PC-9 (cell line): ENCODE data around the gene SRP9. TPM values are rescaled to one million over a fixed set of nuclear protein-coding genes. Genes with fewer than 3 reads are reported as not detected.
"Not testable (repeated sequence)": the region's sequence is repeated elsewhere in the genome, so short reads cannot be mapped to it uniquely, and the experiment has no call there.

Source experiments
- BruUV-seq: library from RNA; stranded (reverse); fragments of 400-500 nt; replicated peaks from 2 replicates; lab custom pipeline; 2021; lab: Mats Ljungman, UMichigan
- CTCF ChIA-PET: fragments of 300-600 bp; sonication (Branson Sonifier 250); formaldehyde crosslinking; loops from one replicate; lab custom pipeline; 2022; ENCODE audit warnings: antibody characterized with exemption; lab: Charles Lee
- POLR2A ChIA-PET: fragments of 300-600 bp; sonication (Branson Sonifier 250); formaldehyde crosslinking; loops from one replicate; lab custom pipeline; 2022; ENCODE audit warnings: antibody characterized with exemption; ENCODE audit not compliant: unreplicated experiment; lab: Charles Lee
- DNase-seq, 2 experiments: peaks; one replicate each; pipeline versions ENCODE4 v3.0.0 to v3.0.0-alpha.2; 2015 to 2022; ENCODE audit warnings: mixed read lengths in 1 of 2
- H2AFZ ChIP-seq: fragments of 200-600 bp; sonication (generic); 2 replicates; pipeline ENCODE4 v1.8.1; 2017; ENCODE audit warnings: antibody characterized with exemption
- H3F3A ChIP-seq: fragments of 200-600 bp; sonication (generic); 2 replicates; pipeline ENCODE4 v1.8.1; 2017; ENCODE audit warnings: antibody characterized with exemption, mild to moderate bottlenecking, low read depth; ENCODE audit not compliant: insufficient read depth
- H3K27ac ChIP-seq: fragments of 200-600 bp; sonication (generic); 2 replicates; pipeline ENCODE4 v1.6.1; 2016; ENCODE audit warnings: mixed run types
- H3K27me3 ChIP-seq: fragments of 200-600 bp; sonication (generic); 2 replicates; pipeline ENCODE4 v1.6.1; 2016; ENCODE audit warnings: low read depth, mixed run types; ENCODE audit not compliant: insufficient read depth
- H3K36me3 ChIP-seq: fragments of 200-600 bp; sonication (generic); 2 replicates; pipeline ENCODE4 v1.6.1; 2016; ENCODE audit warnings: low read depth, mixed run types
- H3K4me1 ChIP-seq: fragments of 200-600 bp; sonication (generic); replicated peaks from 2 replicates; pipeline ENCODE4 v1.6.1; 2016; ENCODE audit warnings: mixed run types; ENCODE audit not compliant: insufficient read depth
- H3K4me2 ChIP-seq: fragments of 200-600 bp; sonication (generic); 2 replicates; pipeline ENCODE4 v1.6.1; 2017; ENCODE audit warnings: mixed run types
- H3K4me3 ChIP-seq: fragments of 200-600 bp; sonication (generic); 2 replicates; pipeline ENCODE4 v1.6.1; 2016; ENCODE audit warnings: mixed run types
- H3K79me2 ChIP-seq: fragments of 200-600 bp; sonication (generic); 2 replicates; pipeline ENCODE4 v1.6.1; 2017; ENCODE audit warnings: low read depth, mixed run types
- H3K9me2 ChIP-seq: fragments of 200-600 bp; sonication (generic); 2 replicates; pipeline ENCODE4 v1.8.1; 2017; ENCODE audit warnings: mild to moderate bottlenecking; ENCODE audit not compliant: insufficient read depth
- H3K9me3 ChIP-seq: fragments of 200-600 bp; sonication (generic); 2 replicates; pipeline ENCODE4 v1.8.1; 2016; ENCODE audit warnings: low read depth; ENCODE audit not compliant: insufficient read depth
- H4K20me1 ChIP-seq: fragments of 200-600 bp; sonication (generic); 2 replicates; pipeline ENCODE4 v1.8.1; 2017; ENCODE audit not compliant: insufficient read depth
- EZH2 ChIP-seq: fragments of 200-600 bp; sonication (generic); IDR thresholded peaks from 2 replicates; pipeline ENCODE4 v1.8.0; 2017; ENCODE audit warnings: antibody characterized with exemption, low read depth
- intact Hi-C: fragments of 100-400 bp; cut with micrococcal nuclease; formaldehyde crosslinking; loops from one replicate; pipeline ENCODE4 v1.10.0; 2022; ENCODE audit not compliant: unreplicated experiment
- total RNA-seq: library from RNA; stranded (reverse); gene quantifications from 2 replicates; pipeline ENCODE4 v1.2.3, GENCODE V29; 2021
- TF ChIP-seq, protein P1 (sequence below): fragments of 200-600 bp; sonication (generic); conservative IDR thresholded peaks from 2 replicates; pipeline ENCODE4 v1.6.1; 2017; ENCODE audit warnings: mixed run types, antibody characterized with exemption, mild to moderate bottlenecking, moderate library complexity

The SRP9 gene
- total RNA-seq, 1 experiment from 2014 or later, result 406 TPM

DNA sequence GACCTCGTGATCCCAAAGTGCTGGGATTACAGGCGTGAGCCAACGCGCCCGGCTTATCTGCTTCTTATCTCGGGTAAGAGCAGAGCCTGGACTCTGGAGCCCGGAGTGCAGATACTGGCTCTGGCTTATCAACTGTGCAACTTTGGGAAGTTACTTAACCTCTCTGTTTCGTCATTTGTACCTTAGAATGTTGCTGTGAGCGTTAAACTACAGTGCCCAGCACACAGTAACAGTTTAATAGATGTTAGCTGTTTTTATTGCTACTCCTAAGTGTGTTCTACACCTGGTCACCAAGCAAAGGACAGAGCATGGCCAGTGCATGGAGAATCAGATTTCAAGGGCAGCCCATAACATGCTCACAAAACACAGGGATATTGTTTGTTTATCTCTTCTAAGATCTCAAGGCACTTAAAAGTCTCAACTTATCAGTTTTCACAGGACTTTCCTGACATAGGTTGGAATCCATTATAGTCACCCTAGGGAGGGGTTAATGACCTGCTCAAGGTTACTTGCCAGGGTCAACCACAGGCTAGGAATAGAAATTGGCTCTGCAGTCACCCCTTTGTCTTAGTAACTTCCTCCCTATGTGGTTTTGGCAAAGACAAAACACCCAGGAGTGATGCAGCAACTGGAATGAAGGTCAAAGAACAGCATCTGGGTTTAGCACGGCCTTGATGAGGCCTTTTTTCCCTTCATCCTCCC lies 22.5 kb upstream of the SRP9 start:
- Histone ChIP-seq H3K27ac (peak overlapping the region; percentile 48), H3F3A (peaks cover 30% of the 10 kb centered on the region), H3K9me3 (no peaks in the 10 kb centered on the region), H4K20me1 (no peaks in the 10 kb centered on the region), H3K79me2 (no peaks in the 10 kb centered on the region), H3K4me1 (peaks cover 30% of the 10 kb centered on the region), H3K36me3 (no peaks in the 10 kb centered on the region), H3K27me3 (no peaks in the 10 kb centered on the region), H3K4me3 (no peak overlapping the region), H3K9me2 (no peaks in the 10 kb centered on the region), H2AFZ (no peak overlapping the region), H3K4me2 (peak overlapping the region; percentile 41)
- ChIA-PET POLR2A (no interaction called here), CTCF (interaction anchor here (0.7 kb wide), 1 partner anchor 1675 kb away, joined by 15 read pairs; no protein-coding TSS in a partner anchor)
- TF ChIP-seq, protein P1, sequence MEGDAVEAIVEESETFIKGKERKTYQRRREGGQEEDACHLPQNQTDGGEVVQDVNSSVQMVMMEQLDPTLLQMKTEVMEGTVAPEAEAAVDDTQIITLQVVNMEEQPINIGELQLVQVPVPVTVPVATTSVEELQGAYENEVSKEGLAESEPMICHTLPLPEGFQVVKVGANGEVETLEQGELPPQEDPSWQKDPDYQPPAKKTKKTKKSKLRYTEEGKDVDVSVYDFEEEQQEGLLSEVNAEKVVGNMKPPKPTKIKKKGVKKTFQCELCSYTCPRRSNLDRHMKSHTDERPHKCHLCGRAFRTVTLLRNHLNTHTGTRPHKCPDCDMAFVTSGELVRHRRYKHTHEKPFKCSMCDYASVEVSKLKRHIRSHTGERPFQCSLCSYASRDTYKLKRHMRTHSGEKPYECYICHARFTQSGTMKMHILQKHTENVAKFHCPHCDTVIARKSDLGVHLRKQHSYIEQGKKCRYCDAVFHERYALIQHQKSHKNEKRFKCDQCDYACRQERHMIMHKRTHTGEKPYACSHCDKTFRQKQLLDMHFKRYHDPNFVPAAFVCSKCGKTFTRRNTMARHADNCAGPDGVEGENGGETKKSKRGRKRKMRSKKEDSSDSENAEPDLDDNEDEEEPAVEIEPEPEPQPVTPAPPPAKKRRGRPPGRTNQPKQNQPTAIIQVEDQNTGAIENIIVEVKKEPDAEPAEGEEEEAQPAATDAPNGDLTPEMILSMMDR, result no peak
- TF ChIP-seq EZH2, result no peak
- intact Hi-C loops, result no loop called here
- DNase-seq, result peak; percentile 63 to 83
- no TSS peak for BruUV-seq

DNA sequence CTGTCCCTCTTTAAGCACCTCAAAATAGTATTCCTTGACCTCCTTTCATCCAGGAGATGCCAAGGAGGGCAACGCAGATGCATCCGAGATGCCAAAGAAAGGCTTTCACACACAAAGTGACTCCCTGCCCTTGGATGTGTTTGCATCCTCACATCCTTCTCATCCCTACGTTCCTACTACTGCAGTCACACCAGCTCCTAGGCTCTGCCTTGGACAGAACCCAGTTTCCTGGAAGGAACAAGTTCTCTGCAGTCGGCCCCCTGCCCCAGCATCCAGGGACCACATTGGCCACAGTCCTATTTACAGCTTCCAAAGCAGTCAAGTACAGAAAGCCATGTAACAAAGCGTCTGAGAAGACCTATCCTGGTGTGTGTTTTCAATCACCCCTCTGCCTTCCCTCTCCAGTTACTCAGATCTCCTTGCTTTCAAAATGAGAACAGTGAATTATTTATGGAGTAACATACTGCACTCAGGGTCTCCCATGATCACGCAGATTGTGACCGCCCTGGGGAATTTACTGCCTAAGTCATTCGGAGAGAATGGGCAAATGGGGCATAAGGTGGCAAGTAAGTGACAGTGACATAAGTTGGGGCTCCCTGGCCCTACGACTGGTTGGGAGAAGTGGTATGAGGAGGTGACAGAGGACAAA lies 21.8 kb upstream of the SRP9 start:
- no peaks in the 10 kb centered on the region for H3K36me3 ChIP-seq
- no peaks in the 10 kb centered on the region for H3K9me3 ChIP-seq
- intact Hi-C loops, result no loop called here
- H3K4me2 ChIP-seq, result peak overlapping the region; percentile 41
- TF ChIP-seq, protein P1, result no peak
- no peak for TF ChIP-seq EZH2
- no TSS peak for BruUV-seq
- POLR2A ChIA-PET, result interaction anchor here (0.5 kb wide), 1 partner anchor 175 kb away, joined by 15 read pairs; no protein-coding TSS in a partner anchor
- H3K27ac ChIP-seq, result peak overlapping the region; percentile 48
- CTCF ChIA-PET, result interaction anchor here (0.6 kb wide), 1 partner anchor 24 kb away, joined by 20 read pairs; no protein-coding TSS in a partner anchor
- H3K4me1 ChIP-seq, result peaks cover 30% of the 10 kb centered on the region
- DNase-seq, result no peak
- H4K20me1 ChIP-seq, result no peaks in the 10 kb centered on the region
- no peaks in the 10 kb centered on the region for H3K9me2 ChIP-seq
- no peaks in the 10 kb centered on the region for H3K79me2 ChIP-seq
- no peak overlapping the region for H2AFZ ChIP-seq
- H3F3A ChIP-seq, result peaks cover 30% of the 10 kb centered on the region
- H3K27me3 ChIP-seq, result no peaks in the 10 kb centered on the region
- no peak overlapping the region for H3K4me3 ChIP-seq

DNA sequence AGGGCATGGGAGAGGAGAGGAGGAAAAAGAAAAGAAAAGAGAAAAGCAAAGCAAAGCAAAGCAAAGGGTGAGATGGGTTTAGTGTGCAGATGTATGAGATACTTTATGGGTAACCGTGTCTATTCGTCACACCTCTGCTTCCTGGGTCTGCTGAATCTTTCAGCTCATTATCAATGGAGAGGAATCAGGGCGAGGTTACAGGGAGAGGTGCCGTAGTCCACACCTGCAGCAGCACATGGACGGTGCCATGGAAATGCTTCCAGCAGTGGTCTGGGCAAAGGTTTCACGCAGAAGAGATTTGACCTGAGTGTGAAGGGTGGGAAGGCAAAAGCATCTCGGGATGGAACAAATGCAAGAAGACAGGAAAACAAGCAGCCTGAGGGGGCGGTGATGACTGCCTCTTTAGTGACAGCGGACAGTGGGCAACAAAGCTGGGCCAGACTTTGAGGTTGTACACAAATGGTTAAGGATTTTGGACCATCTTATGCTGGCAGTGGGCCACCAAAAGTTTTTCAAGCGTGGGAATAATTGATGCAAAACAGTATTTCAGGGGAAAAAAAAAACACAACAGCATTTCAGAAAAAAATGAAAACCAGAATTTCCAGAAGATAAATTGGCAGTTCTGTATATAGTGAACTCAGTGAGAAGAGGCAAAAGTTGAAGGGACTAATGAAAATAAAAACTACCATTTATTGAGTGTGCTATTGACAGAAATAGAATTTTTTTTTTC lies 19.5 kb upstream of the SRP9 start:
- H3K9me2 ChIP-seq, result no peaks in the 10 kb centered on the region
- ChIA-PET POLR2A (no interaction called here), CTCF (interaction anchor here (0.6 kb wide), 1 partner anchor 313 kb away, joined by 4 read pairs; no protein-coding TSS in a partner anchor)
- no TSS peak for BruUV-seq
- no peak overlapping the region for H3K4me3 ChIP-seq
- H3F3A ChIP-seq, result peaks cover 30% of the 10 kb centered on the region
- TF ChIP-seq EZH2, result no peak
- TF ChIP-seq, protein P1, result no peak
- H3K27ac ChIP-seq, result no peak overlapping the region
- no peak for DNase-seq
- H4K20me1 ChIP-seq, result no peaks in the 10 kb centered on the region
- H3K79me2 ChIP-seq, result no peaks in the 10 kb centered on the region
- no peak overlapping the region for H2AFZ ChIP-seq
- no peak overlapping the region for H3K4me2 ChIP-seq
- peaks cover 30% of the 10 kb centered on the region for H3K4me1 ChIP-seq
- H3K27me3 ChIP-seq, result no peaks in the 10 kb centered on the region
- intact Hi-C loops, result no loop called here
- H3K36me3 ChIP-seq, result no peaks in the 10 kb centered on the region
- H3K9me3 ChIP-seq, result no peaks in the 10 kb centered on the region

DNA sequence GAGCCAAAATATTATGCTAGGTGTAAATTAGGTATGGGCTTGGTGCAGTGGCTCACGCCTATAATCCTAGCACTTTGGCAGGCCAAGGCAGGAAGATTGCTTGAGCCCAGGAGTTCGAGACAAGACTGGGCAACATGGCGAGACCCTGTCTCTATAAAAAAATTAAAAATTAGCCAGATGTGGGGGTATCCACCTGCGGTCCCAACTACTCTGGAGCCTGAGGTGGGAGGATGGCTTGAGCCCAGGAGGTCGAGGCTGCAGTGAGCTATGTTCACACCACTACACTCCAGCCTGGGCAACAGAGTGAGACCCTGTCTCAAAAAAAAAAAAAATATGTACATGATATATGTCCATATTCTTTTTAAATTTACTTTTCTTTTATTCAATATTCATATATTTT lies 17.7 kb upstream of the SRP9 start:
- intact Hi-C loops, CTCF ChIA-PET: not testable (repeated sequence)

More for the DNA sequence above, 17.7 kb upstream of the SRP9 start:
- not testable (repeated sequence) for H3K27me3 ChIP-seq, H3K9me2 ChIP-seq, H4K20me1 ChIP-seq, H3K36me3 ChIP-seq, H3K4me2 ChIP-seq, H2AFZ ChIP-seq, H3K9me3 ChIP-seq, H3K79me2 ChIP-seq, BruUV-seq, H3K27ac ChIP-seq, H3K4me3 ChIP-seq, DNase-seq
- Histone ChIP-seq H3F3A (peaks cover 18% of the 10 kb centered on the region), H3K4me1 (peaks cover 25% of the 10 kb centered on the region)
- POLR2A ChIA-PET, result interaction anchor here (0.6 kb wide), 1 partner anchor 10 kb away, joined by 3 read pairs; no protein-coding TSS in a partner anchor
